Body of pancreas (tissue), 4 donors: ENCODE results near the gene DBX1. TPM values are rescaled to one million over a fixed set of nuclear protein-coding genes. Genes with fewer than 3 reads are reported as not detected.

Experiments used
- ATAC-seq: fragments of 150-250 bp; one replicate; pipeline ENCODE4 v1.9.1; 2016
- DNase-seq, 4 donors: peaks; one replicate each; pipeline ENCODE4 v3.0.0-alpha.2; 2019
- H3K27ac ChIP-seq, 4 donors: fragments of 200-600 bp; sonication (generic); 1 replicate in 3 of 4; 2 replicates in 1 of 4; pipeline versions ENCODE4 v1.5.1 to v1.6.1; 2016 to 2019; ENCODE audit warnings: mild to moderate bottlenecking in 1 of 4, mixed read lengths in 1 of 4, moderate library complexity in 1 of 4
- H3K27me3 ChIP-seq, 2 donors: fragments of 200-600 bp; sonication (generic); one replicate each; pipeline ENCODE4 v1.6.0; 2016; ENCODE audit warnings: mild to moderate bottlenecking in 1 of 2
- H3K36me3 ChIP-seq, 2 donors: fragments of 200-600 bp; sonication (generic); replicated peaks in 1 of 2; 2 replicates each; pipeline ENCODE4 v1.5.1; 2016; ENCODE audit warnings: low read depth in 2 of 2; ENCODE audit not compliant: insufficient read depth in 1 of 2
- H3K4me1 ChIP-seq: fragments of 200-600 bp; sonication (generic); one replicate; pipeline ENCODE4 v1.6.0; 2016
- H3K4me3 ChIP-seq, 2 donors: fragments of 200-600 bp; sonication (generic); 1 replicate in 1 of 2; 2 replicates in 1 of 2; pipeline ENCODE4 v1.5.1; 2016 to 2019
- H3K9me3 ChIP-seq, 3 donors: fragments of 200-600 bp; sonication (generic); 1 replicate in 2 of 3; 2 replicates in 1 of 3; pipeline ENCODE4 v1.5.1; 2016
- POLR2A ChIP-seq, 3 donors: fragments of 450-650 bp; IDR thresholded peaks; one replicate each; pipeline ENCODE4 v1.6.1; 2016; ENCODE audit warnings: antibody characterized with exemption in 3 of 3, mild to moderate bottlenecking in 2 of 3
- WGBS, 2 donors: methylation state at CpG; one replicate each; pipeline ENCODE4 v1.1.5; 2017; 5-methylcytosine and 5-hydroxymethylcytosine counted together
- intact Hi-C: fragments of 100-400 bp; cut with DNase I; formaldehyde crosslinking; loops from one replicate; pipeline ENCODE4 v1.15.1; 2023
- total RNA-seq, 2 donors: library from RNA; depleted of rRNA; stranded (reverse); fragments of >200 nt; gene quantifications; one replicate each; pipeline ENCODE4 v1.1.0, GENCODE V29; 2016
- TF ChIP-seq, protein P1 (sequence below), 7 experiments: fragments of 450-650 bp in 4 of 7; fragments of 200-600 bp in 3 of 7; sonication (generic) in 3 of 7; IDR thresholded peaks; one replicate each; pipeline ENCODE4 v1.5.1; 2016 to 2019; ENCODE audit warnings: antibody characterized with exemption in 7 of 7

Gene DBX1, protein sequence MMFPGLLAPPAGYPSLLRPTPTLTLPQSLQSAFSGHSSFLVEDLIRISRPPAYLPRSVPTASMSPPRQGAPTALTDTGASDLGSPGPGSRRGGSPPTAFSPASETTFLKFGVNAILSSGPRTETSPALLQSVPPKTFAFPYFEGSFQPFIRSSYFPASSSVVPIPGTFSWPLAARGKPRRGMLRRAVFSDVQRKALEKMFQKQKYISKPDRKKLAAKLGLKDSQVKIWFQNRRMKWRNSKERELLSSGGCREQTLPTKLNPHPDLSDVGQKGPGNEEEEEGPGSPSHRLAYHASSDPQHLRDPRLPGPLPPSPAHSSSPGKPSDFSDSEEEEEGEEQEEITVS
- not detected for total RNA-seq

DNA sequence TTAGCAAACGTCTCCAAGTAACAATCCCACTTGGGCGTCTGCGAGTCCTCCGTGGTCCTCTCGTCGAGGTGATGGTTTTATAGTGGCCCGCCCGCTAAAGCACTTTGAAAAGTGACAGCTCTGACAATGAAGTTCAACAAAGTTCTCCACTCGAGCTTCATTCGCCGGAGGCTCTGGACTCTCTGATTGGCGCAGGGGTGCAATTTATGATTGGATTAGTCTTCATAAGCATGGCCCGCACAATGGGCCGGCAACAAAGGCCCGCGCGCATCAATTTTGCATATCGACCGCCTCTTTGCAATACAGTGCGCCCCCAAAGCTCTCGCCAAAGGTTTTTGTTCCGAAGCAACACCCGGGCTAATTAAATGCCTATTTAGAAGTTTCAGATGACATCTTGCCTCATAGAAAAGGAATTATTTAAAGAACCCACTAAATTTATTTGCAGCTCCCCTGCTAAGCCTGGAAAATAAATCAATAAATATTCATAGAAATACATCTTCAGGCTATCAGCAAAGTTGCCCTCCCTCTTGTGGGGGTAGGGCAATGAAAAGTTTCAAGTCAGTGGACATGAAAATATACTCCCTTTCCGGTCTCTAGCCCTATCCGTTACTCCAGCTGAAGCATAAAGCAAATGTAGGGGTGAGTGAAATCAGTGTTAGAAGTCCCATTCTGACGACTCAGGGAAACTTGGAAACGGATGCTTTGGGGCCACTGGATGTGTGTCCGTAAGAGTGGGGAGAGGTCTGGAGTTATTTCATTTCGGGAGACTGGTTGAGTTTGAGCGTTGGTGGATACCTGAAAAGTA is at the start of gene DBX1:
TSS of gene DBX1 (minus strand) at position 51 of the 805 bp plus-strand sequence. CDS start 151 bp downstream, outside the sequence.
- Histone ChIP-seq H3K27me3 (peaks cover 0 to 42% of the 10 kb centered on the region in 2 donors), H3K9me3 (no peaks in the 10 kb centered on the region), H3K36me3 (no peaks in the 10 kb centered on the region), H3K4me3 (no peak within 1 kb of the TSS), H3K4me1 (peaks cover 26% of the 10 kb centered on the region), H3K27ac (no peak within 1 kb of the TSS)
- ATAC-seq (no peak), DNase-seq (no peak)
- WGBS, 2 donors = 5 to 8% methylated on average over 25 to 30 of the region's 30 CpGs
- intact Hi-C loops = no loop called here
- TF ChIP-seq POLR2A (IDR thresholded peaks at IDR 0.05) = no peak

DNA sequence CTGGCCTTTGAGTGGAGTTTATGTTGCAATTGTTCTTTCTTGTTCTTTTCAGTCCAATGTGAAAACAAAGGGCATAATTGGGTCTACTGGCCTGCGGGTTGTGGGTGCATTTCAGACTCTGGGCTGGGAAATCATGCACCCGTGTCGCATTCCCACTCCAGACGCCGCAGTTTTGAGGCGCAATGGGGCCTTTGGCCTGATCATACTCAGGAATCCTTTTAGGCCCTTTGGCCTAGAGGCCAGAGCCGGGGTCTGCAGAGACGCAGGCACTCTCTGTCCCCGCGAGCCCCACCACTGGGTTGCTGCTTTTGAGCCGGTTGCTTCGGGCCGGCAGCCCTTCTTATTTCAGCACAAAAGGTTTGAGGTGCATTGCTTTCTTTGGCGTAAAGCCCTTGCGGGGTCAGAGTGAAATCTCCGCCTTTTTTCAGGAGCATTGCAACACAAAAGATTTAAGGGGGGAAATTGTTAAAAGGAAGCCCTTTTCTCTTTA is 48.4 kb upstream of the DBX1 start:
- Histone ChIP-seq H3K9me3 (no peaks in the 10 kb centered on the region), H3K27ac (no peak overlapping the region), H3K27me3 (no peaks in the 10 kb centered on the region), H3K4me3 (no peak overlapping the region), H3K4me1 (peaks cover 12% of the 10 kb centered on the region), H3K36me3 (no peaks in the 10 kb centered on the region)
- TF ChIP-seq, protein P1, sequence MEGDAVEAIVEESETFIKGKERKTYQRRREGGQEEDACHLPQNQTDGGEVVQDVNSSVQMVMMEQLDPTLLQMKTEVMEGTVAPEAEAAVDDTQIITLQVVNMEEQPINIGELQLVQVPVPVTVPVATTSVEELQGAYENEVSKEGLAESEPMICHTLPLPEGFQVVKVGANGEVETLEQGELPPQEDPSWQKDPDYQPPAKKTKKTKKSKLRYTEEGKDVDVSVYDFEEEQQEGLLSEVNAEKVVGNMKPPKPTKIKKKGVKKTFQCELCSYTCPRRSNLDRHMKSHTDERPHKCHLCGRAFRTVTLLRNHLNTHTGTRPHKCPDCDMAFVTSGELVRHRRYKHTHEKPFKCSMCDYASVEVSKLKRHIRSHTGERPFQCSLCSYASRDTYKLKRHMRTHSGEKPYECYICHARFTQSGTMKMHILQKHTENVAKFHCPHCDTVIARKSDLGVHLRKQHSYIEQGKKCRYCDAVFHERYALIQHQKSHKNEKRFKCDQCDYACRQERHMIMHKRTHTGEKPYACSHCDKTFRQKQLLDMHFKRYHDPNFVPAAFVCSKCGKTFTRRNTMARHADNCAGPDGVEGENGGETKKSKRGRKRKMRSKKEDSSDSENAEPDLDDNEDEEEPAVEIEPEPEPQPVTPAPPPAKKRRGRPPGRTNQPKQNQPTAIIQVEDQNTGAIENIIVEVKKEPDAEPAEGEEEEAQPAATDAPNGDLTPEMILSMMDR (IDR thresholded peaks at IDR 0.05) = no peak
- TF ChIP-seq POLR2A (IDR thresholded peaks at IDR 0.05) = no peak
- DNase-seq (no peak), ATAC-seq (no peak)
- intact Hi-C loops = no loop called here
- WGBS, 2 donors = 13 to 16% methylated on average over 12 to 16 of the region's 16 CpGs

DNA sequence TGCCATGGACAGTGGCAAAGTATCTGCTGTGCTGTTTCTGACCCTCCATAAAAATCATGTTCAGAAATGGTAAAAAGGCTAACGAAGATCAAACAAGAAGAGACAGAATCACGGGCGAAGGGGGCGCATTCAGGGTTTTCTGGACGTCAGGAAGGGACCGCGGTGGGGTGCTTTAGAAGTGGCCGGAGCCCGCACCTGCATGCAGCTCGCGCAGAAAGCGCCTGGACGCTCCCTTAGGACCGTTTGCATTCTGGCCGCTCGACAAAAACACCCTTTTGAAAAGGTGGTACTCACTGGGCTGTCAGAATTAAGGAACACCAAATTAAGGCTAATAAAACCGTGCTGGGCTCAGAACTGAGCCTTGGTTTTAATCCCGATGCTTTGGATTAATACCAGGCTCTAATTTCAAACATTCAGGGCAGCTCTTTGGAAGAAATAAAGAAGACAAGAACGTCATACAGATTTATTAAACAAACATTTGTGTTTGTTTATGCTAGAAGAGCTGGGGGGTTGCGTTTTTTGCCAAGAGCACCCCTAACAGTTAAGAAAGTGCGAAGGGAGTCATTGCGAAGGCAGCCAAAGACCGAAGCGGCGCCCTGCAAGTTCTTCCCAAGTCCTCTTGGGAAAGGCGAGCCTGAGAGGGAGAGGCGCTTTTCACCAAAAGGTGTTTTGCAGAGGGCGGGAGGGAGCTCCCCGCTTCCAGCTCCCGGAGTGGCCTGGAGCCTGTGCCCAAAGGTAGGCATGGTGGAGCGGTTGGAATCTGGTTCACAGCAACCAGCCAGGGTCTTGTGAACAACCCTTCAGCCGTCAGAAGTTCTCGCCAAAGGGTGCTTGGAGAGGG is 47.7 kb upstream of the DBX1 start:
- 5 to 7% methylated on average over 33 of the region's 33 CpGs for WGBS, 2 donors
- Histone ChIP-seq H3K9me3 (no peaks in the 10 kb centered on the region), H3K4me1 (peaks cover 12% of the 10 kb centered on the region), H3K4me3 (no peak overlapping the region), H3K27me3 (no peaks in the 10 kb centered on the region), H3K36me3 (no peaks in the 10 kb centered on the region), H3K27ac (no peak overlapping the region)
- no peak for TF ChIP-seq POLR2A (IDR thresholded peaks at IDR 0.05)
- TF ChIP-seq, protein P1 (IDR thresholded peaks at IDR 0.05) = no peak
- DNase-seq (no peak), ATAC-seq (no peak)
- intact Hi-C loops = no loop called here

DNA sequence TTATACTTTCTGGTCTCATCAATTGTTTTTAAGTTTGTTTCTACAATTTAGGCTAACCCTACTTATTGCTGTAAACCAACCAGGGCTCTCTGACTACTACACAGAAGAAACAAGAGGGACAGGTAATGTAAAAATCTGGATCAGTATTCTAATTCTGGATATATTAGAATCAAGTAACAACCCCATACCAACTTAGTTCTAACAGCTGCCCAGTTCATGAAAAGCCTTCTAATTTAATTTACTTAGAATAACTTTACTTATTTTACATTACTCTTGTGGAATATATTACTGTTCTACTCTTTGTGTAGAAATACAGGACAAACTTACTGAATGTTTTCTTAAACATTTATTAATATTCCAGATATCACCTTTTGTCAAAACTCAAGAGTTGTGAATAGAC is 45.5 kb upstream of the DBX1 start:
- ATAC-seq (no peak), DNase-seq (no peak)
- H3K9me3 ChIP-seq = no peaks in the 10 kb centered on the region
- TF ChIP-seq, protein P1 (IDR thresholded peaks at IDR 0.05) = no peak
- intact Hi-C loops = no loop called here
- H3K4me1 ChIP-seq = peaks cover 12% of the 10 kb centered on the region
- no peak overlapping the region for H3K27ac ChIP-seq
- H3K4me3 ChIP-seq = no peak overlapping the region
- H3K27me3 ChIP-seq = no peaks in the 10 kb centered on the region
- H3K36me3 ChIP-seq = no peaks in the 10 kb centered on the region

DNA sequence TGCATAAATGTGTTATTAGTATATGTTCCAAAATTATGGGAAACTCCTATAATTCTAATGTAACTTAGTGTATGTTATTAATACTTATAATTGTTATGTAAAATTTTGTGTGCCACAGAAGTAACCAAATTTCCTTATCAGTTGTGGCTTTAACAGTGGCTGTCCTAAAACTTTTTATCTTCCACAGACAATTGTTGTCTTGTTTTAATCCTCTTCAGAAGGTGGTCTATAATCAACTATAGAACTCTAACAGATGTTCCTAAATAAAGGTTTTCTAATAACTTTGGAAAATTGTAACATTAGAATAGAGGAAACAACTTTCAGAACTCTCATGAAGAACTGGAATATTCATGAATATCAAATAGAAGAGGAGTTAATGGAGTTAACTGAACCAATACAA is 44.4 kb upstream of the DBX1 start:
- H3K27me3 ChIP-seq = no peaks in the 10 kb centered on the region
- intact Hi-C loops = no loop called here
- TF ChIP-seq POLR2A (IDR thresholded peaks at IDR 0.05) = no peak
- TF ChIP-seq, protein P1 (IDR thresholded peaks at IDR 0.05) = no peak

More for the DNA sequence above, 44.4 kb upstream of the DBX1 start:
- no peak for ATAC-seq
- Histone ChIP-seq H3K27ac (no peak overlapping the region), H3K4me1 (peaks cover 12% of the 10 kb centered on the region), H3K9me3 (no peaks in the 10 kb centered on the region), H3K36me3 (no peaks in the 10 kb centered on the region), H3K4me3 (no peak overlapping the region)
- no peak for DNase-seq
